ENCODE data around the gene SLC24A3. TPM values are rescaled to one million over a fixed set of nuclear protein-coding genes. Genes with fewer than 3 reads are reported as not detected.

The SLC24A3 gene
- total and polyA plus RNA-seq, 2 experiments from 2014 or later = 0.81 to 2.5 TPM

DNA sequence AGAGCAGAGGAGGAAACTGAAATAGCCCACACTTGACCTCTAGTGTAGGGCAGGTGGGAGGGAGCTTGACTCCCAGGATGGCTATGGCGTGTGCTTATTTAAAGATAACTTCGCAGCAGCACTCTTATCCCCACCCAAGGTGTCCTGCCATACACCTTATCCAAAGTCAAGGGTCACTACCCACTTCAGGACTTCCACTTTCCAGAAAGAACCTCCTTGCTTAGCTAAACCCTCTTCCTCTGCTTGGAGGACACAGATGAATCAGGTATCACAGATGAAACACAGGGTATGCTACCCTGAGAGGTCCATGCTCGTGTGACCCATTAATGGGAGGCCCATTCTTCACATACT, 547.9 kb downstream of the SLC24A3 start (continued):
- TF ChIP-seq, protein P1, sequence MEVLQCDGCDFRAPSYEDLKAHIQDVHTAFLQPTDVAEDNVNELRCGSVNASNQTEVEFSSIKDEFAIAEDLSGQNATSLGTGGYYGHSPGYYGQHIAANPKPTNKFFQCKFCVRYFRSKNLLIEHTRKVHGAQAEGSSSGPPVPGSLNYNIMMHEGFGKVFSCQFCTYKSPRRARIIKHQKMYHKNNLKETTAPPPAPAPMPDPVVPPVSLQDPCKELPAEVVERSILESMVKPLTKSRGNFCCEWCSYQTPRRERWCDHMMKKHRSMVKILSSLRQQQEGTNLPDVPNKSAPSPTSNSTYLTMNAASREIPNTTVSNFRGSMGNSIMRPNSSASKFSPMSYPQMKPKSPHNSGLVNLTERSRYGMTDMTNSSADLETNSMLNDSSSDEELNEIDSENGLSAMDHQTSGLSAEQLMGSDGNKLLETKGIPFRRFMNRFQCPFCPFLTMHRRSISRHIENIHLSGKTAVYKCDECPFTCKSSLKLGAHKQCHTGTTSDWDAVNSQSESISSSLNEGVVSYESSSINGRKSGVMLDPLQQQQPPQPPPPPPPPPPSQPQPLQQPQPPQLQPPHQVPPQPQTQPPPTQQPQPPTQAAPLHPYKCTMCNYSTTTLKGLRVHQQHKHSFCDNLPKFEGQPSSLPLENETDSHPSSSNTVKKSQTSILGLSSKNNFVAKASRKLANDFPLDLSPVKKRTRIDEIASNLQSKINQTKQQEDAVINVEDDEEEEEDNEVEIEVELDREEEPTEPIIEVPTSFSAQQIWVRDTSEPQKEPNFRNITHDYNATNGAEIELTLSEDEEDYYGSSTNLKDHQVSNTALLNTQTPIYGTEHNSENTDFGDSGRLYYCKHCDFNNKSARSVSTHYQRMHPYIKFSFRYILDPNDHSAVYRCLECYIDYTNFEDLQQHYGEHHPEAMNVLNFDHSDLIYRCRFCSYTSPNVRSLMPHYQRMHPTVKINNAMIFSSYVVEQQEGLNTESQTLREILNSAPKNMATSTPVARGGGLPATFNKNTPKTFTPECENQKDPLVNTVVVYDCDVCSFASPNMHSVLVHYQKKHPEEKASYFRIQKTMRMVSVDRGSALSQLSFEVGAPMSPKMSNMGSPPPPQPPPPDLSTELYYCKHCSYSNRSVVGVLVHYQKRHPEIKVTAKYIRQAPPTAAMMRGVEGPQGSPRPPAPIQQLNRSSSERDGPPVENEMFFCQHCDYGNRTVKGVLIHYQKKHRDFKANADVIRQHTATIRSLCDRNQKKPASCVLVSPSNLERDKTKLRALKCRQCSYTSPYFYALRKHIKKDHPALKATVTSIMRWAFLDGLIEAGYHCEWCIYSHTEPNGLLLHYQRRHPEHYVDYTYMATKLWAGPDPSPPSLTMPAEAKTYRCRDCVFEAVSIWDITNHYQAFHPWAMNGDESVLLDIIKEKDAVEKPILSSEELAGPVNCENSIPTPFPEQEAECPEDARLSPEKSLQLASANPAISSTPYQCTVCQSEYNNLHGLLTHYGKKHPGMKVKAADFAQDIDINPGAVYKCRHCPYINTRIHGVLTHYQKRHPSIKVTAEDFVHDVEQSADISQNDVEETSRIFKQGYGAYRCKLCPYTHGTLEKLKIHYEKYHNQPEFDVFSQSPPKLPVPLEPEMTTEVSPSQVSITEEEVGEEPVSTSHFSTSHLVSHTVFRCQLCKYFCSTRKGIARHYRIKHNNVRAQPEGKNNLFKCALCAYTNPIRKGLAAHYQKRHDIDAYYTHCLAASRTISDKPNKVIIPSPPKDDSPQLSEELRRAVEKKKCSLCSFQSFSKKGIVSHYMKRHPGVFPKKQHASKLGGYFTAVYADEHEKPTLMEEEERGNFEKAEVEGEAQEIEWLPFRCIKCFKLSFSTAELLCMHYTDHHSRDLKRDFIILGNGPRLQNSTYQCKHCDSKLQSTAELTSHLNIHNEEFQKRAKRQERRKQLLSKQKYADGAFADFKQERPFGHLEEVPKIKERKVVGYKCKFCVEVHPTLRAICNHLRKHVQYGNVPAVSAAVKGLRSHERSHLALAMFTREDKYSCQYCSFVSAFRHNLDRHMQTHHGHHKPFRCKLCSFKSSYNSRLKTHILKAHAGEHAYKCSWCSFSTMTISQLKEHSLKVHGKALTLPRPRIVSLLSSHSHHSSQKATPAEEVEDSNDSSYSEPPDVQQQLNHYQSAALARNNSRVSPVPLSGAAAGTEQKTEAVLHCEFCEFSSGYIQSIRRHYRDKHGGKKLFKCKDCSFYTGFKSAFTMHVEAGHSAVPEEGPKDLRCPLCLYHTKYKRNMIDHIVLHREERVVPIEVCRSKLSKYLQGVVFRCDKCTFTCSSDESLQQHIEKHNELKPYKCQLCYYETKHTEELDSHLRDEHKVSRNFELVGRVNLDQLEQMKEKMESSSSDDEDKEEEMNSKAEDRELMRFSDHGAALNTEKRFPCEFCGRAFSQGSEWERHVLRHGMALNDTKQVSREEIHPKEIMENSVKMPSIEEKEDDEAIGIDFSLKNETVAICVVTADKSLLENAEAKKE (CRISPR knock-in tag; IDR thresholded peaks at IDR 0.05) = no peak
- TF ChIP-seq STAT1 (IDR thresholded peaks at IDR 0.05; ENCODE audit: unreplicated experiment) = no peak
- TF ChIP-seq ZNF114 (CRISPR knock-in tag; IDR thresholded peaks at IDR 0.05) = no peak
- TF ChIP-seq, protein P2, sequence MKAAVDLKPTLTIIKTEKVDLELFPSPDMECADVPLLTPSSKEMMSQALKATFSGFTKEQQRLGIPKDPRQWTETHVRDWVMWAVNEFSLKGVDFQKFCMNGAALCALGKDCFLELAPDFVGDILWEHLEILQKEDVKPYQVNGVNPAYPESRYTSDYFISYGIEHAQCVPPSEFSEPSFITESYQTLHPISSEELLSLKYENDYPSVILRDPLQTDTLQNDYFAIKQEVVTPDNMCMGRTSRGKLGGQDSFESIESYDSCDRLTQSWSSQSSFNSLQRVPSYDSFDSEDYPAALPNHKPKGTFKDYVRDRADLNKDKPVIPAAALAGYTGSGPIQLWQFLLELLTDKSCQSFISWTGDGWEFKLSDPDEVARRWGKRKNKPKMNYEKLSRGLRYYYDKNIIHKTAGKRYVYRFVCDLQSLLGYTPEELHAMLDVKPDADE (IDR thresholded peaks at IDR 0.05) = no peak

DNA sequence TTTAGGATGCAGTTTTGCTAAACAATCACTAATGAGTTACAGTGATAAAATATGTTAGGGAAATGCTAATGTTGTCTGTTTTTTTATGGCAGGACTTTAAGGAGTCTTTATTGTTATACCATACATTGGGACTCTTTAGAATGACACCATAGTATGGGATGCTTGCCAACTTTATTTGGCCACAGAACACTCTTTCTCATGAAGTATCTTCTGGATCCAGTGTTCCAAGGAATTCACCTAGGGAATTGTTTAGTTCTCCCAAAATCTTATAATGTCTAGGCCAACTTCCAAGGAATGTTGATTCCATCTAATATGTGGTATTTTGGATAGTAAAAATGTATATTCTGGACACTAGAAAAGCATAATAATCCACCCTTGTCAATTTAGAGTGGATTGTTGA, 548.9 kb downstream of the SLC24A3 start:
- Histone ChIP-seq H4K20me1 (replicated peaks; ENCODE audit: insufficient read depth) (no peaks in the 10 kb centered on the region), H3K4me3 (no peak overlapping the region), H2AFZ (no peak overlapping the region), H3K27me3 (ENCODE audit: insufficient read depth) (peaks cover 34% of the 10 kb centered on the region), H3K4me2 (no peak overlapping the region), H3K9me2 (ENCODE audit: insufficient read depth) (no peaks in the 10 kb centered on the region), H3F3A (replicated peaks; ENCODE audit: low read depth) (no peaks in the 10 kb centered on the region; the same call in 1 of the 2 replicates), H3K27ac (ENCODE audit: low read depth) (no peak overlapping the region), H3K36me3 (ENCODE audit: insufficient read depth) (no peaks in the 10 kb centered on the region), H3K79me2 (replicated peaks; ENCODE audit: insufficient read depth) (no peaks in the 10 kb centered on the region), H3K4me1 (ENCODE audit: insufficient read depth) (peaks cover 10% of the 10 kb centered on the region)
- DNase-seq (ENCODE audit: low spot score) = no peak
- Mint-ChIP-seq H3K4me1 (peaks cover 9% of the 10 kb centered on the region), H3K36me3 (ENCODE audit: low read depth) (no peaks in the 10 kb centered on the region), H3K4me3 (no peak overlapping the region), H3K27ac (no peak overlapping the region), H3K9me3 (no peaks in the 10 kb centered on the region), H3K27me3 (ENCODE audit: insufficient read depth, low read depth, poor library complexity) (peaks cover 25% of the 10 kb centered on the region)
- no peak for ATAC-seq
- TF ChIP-seq ZNF114 (CRISPR knock-in tag; IDR thresholded peaks at IDR 0.05) = no peak
- no peak for TF ChIP-seq EZH2 (IDR thresholded peaks at IDR 0.05; ENCODE audit: low read depth, unreplicated experiment)
- TF ChIP-seq, protein P3, sequence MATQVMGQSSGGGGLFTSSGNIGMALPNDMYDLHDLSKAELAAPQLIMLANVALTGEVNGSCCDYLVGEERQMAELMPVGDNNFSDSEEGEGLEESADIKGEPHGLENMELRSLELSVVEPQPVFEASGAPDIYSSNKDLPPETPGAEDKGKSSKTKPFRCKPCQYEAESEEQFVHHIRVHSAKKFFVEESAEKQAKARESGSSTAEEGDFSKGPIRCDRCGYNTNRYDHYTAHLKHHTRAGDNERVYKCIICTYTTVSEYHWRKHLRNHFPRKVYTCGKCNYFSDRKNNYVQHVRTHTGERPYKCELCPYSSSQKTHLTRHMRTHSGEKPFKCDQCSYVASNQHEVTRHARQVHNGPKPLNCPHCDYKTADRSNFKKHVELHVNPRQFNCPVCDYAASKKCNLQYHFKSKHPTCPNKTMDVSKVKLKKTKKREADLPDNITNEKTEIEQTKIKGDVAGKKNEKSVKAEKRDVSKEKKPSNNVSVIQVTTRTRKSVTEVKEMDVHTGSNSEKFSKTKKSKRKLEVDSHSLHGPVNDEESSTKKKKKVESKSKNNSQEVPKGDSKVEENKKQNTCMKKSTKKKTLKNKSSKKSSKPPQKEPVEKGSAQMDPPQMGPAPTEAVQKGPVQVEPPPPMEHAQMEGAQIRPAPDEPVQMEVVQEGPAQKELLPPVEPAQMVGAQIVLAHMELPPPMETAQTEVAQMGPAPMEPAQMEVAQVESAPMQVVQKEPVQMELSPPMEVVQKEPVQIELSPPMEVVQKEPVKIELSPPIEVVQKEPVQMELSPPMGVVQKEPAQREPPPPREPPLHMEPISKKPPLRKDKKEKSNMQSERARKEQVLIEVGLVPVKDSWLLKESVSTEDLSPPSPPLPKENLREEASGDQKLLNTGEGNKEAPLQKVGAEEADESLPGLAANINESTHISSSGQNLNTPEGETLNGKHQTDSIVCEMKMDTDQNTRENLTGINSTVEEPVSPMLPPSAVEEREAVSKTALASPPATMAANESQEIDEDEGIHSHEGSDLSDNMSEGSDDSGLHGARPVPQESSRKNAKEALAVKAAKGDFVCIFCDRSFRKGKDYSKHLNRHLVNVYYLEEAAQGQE (IDR thresholded peaks at IDR 0.05; ENCODE audit: unreplicated experiment) = no peak
- TF ChIP-seq NANOG (IDR thresholded peaks at IDR 0.05; ENCODE audit: borderline replicate concordance) = no peak
- no peak for TF ChIP-seq ZNF331 (CRISPR knock-in tag; IDR thresholded peaks at IDR 0.05; ENCODE audit: low read depth)
- TF ChIP-seq, protein P4, sequence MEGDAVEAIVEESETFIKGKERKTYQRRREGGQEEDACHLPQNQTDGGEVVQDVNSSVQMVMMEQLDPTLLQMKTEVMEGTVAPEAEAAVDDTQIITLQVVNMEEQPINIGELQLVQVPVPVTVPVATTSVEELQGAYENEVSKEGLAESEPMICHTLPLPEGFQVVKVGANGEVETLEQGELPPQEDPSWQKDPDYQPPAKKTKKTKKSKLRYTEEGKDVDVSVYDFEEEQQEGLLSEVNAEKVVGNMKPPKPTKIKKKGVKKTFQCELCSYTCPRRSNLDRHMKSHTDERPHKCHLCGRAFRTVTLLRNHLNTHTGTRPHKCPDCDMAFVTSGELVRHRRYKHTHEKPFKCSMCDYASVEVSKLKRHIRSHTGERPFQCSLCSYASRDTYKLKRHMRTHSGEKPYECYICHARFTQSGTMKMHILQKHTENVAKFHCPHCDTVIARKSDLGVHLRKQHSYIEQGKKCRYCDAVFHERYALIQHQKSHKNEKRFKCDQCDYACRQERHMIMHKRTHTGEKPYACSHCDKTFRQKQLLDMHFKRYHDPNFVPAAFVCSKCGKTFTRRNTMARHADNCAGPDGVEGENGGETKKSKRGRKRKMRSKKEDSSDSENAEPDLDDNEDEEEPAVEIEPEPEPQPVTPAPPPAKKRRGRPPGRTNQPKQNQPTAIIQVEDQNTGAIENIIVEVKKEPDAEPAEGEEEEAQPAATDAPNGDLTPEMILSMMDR (conservative IDR thresholded peaks at IDR 0.05; ENCODE audit: low read depth in 2 of 2) = no peak
- TF ChIP-seq, protein P2 (IDR thresholded peaks at IDR 0.05) = no peak
- no peak for TF ChIP-seq CREB1 (CRISPR knock-in tag; IDR thresholded peaks at IDR 0.05; ENCODE audit: low read depth)
- no peak for TF ChIP-seq STAT1 (IDR thresholded peaks at IDR 0.05; ENCODE audit: unreplicated experiment)
- no peak for TF ChIP-seq POLR2AphosphoS5 (IDR thresholded peaks at IDR 0.05; ENCODE audit: low read depth)
- TF ChIP-seq EZH2phosphoT487 (IDR thresholded peaks at IDR 0.05; ENCODE audit: unreplicated experiment) = no peak
